Measurements from ENCODE around the gene EFHD1.

EFHD1 gene

DNA sequence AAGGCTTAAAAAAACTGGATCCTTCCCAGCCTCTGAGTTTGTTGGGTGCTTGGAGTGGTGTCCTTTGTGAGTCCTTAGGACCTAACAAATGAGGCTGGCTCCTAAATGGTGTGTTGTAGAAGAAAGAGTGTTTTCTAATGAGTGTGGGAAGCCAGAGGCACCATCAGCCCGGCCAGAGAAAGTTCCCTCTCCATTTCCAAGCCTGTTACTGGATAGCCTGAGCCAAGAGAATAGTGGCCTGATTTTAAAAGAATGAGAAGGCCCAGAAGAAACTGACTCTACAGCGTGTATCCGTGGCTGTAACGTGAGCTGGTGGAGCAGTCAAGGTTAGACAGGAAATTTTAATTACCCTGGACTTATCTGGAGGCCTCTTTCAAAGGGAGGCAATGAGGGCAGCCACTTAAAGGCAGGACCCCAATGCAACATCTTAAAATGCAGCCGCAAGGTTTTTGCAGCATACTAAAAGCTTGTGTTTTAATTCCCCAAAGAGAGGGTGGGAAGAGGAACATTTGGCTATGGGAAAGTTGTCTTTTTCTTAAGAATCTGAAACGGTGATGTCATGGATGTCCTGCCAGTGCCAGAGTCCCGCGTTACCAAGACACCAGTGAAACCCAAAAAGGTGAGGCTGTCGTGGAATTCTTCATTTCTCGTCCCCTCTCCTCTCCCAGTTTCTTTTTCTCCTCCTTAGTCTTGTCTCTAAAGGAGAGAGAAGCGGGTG, 4.6 kb downstream of the EFHD1 start:
- Histone ChIP-seq H3K36me3 (ENCODE audit: control insufficient read depth, insufficient read depth, low read length) (no peaks in the 10 kb centered on the region), H3K4me1 (ENCODE audit: control insufficient read depth, insufficient read depth, low read length) (no peaks in the 10 kb centered on the region), H3K9me3 (ENCODE audit: control insufficient read depth, insufficient read depth, low read length) (no peaks in the 10 kb centered on the region), H3K27me3 (ENCODE audit: control insufficient read depth, insufficient read depth, low read length) (peaks cover 44% of the 10 kb centered on the region), H3K9ac (ENCODE audit: low read depth, low read length) (no peak overlapping the region), H3K4me3 (ENCODE audit: low read depth, low read length) (no peak overlapping the region)

DNA sequence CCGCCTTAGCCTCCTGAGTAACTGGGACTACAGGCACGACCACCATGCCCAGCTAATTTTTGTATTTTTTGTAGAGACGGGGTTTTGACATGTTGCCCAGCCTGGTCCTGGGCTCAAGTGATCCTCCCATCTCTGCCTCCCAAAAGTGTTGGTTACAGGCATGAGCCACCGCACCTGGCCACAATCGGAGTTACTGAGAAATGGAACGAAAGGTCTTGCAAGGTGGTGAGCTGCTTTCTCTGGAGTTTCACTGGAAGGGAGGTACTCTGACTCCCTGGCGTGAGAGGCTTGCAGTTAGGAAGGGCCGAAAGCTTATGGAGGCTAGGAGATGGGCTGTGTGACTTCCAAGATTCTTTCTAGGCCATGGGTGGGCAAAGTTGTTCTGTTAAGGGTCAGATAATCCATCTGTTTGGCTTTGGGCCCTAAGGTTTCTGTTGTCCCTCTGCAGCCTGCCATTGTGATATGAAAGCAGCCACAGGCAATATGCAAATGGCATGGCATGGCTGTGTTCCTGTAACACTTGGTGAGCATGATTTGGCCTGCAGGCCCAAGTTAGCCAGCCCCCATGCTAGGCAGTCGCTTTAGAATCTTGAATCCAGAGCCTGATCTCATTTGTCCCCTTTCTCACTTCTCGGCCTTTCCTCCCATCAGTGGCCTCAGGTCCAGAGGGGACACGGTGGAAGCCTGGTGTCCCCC, 7.9 kb downstream of the EFHD1 start:
- Histone ChIP-seq H3K4me3 (ENCODE audit: low read depth, low read length) (no peak overlapping the region), H3K36me3 (ENCODE audit: control insufficient read depth, insufficient read depth, low read length) (no peaks in the 10 kb centered on the region), H3K27me3 (ENCODE audit: control insufficient read depth, insufficient read depth, low read length) (peaks cover 23% of the 10 kb centered on the region), H3K4me1 (ENCODE audit: control insufficient read depth, insufficient read depth, low read length) (no peaks in the 10 kb centered on the region), H3K9me3 (ENCODE audit: control insufficient read depth, insufficient read depth, low read length) (no peaks in the 10 kb centered on the region), H3K9ac (ENCODE audit: low read depth, low read length) (no peak overlapping the region)

DNA sequence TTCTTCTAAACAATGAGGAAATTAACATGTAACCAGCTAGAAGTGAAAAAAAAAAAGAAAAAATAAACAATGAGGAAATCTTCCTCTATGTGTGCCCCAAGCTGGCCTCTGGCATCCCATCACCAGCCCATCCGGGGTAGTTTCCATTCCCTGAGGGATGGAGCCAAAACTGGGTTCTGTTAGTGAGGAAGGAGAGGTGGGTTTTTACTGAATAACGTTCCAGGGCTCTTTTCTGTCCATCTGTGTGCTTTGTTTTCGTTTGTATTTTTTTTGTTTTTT, 9.7 kb downstream of the EFHD1 start:
- Histone ChIP-seq H3K9ac (ENCODE audit: low read depth, low read length) (no peak overlapping the region), H3K27me3 (ENCODE audit: control insufficient read depth, insufficient read depth, low read length) (peaks cover 7% of the 10 kb centered on the region), H3K4me1 (ENCODE audit: control insufficient read depth, insufficient read depth, low read length) (no peaks in the 10 kb centered on the region), H3K4me3 (ENCODE audit: low read depth, low read length) (no peak overlapping the region), H3K36me3 (ENCODE audit: control insufficient read depth, insufficient read depth, low read length) (no peaks in the 10 kb centered on the region), H3K9me3 (ENCODE audit: control insufficient read depth, insufficient read depth, low read length) (no peaks in the 10 kb centered on the region)

DNA sequence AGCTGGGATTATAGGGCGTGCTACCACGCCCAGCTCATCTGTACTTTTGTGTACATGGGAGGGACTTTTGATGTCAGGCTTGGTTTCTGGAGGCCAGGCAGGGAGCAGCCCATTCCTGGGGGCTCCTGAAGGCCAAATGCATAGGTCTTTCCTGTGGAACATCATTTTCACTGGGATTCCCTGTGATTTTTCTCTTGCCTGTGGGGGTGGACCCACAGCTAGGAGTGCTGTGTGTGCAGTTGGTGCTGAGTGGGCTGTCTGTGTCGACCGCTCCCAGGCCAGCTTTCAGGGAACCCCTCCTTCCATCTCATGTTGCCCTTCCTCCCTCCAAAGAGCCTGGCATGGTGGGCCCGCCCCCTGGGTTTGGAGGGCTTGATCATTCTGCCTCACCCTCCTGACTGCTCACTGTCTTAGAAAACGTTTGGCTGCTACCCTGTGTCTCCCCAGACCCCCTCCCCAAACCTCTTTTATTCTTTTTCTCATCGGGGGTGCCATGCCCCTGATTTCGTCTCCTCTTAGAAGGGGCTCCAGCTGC, 10.5 kb downstream of the EFHD1 start:
- no peaks in the 10 kb centered on the region for H3K36me3 ChIP-seq (ENCODE audit: control insufficient read depth, insufficient read depth, low read length)
- H3K4me1 ChIP-seq (ENCODE audit: control insufficient read depth, insufficient read depth, low read length), result no peaks in the 10 kb centered on the region
- no peak overlapping the region for H3K9ac ChIP-seq (ENCODE audit: low read depth, low read length)
- no peaks in the 10 kb centered on the region for H3K27me3 ChIP-seq (ENCODE audit: control insufficient read depth, insufficient read depth, low read length)
- no peaks in the 10 kb centered on the region for H3K9me3 ChIP-seq (ENCODE audit: control insufficient read depth, insufficient read depth, low read length)
- no peak overlapping the region for H3K4me3 ChIP-seq (ENCODE audit: low read depth, low read length)

DNA sequence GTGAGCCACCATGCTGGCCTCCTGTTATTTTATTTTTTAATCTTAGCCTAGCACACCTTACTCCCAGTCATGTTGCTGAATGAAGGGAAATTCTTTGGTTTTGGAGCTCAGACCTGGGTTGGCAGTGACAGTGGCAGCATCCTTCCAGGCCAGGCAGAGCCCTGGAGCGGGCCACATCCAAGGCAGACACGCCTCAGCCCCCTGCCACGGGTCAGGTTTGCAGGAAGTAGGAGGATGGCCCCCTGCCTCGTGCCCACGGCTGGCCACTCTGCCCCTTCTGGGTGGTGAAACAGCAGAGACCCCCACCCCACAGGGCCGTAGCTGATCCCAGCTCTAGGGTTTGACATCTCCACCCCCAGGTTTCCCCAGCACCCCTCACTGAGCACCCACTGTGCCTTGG, 11.7 kb downstream of the EFHD1 start:
- no peaks in the 10 kb centered on the region for H3K36me3 ChIP-seq (ENCODE audit: control insufficient read depth, insufficient read depth, low read length)
- H3K9me3 ChIP-seq (ENCODE audit: control insufficient read depth, insufficient read depth, low read length), result no peaks in the 10 kb centered on the region
- H3K27me3 ChIP-seq (ENCODE audit: control insufficient read depth, insufficient read depth, low read length), result no peaks in the 10 kb centered on the region
- no peak overlapping the region for H3K4me3 ChIP-seq (ENCODE audit: low read depth, low read length)
- no peaks in the 10 kb centered on the region for H3K4me1 ChIP-seq (ENCODE audit: control insufficient read depth, insufficient read depth, low read length)
- no peak overlapping the region for H3K9ac ChIP-seq (ENCODE audit: low read depth, low read length)

DNA sequence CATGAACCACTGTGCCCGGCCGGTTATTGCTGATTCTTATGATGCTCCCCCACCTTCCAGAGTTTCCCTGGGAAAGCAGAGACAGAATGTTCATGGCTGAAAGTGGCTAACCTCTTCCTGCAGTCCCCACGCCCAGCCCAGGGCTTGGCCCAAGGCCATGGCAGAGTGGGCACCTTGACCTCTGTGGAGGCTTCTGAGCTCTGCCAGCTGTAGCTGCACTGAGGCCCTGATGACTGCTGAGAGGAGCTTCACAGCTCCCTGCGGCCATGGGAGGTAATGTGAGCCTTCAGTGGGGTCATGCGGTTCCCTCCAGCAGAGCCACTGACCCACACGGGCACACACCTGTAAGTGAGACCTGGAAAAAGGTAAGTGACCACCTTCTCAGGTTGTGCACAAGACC, 13.3 kb downstream of the EFHD1 start:
- Histone ChIP-seq H3K36me3 (ENCODE audit: control insufficient read depth, insufficient read depth, low read length) (no peaks in the 10 kb centered on the region), H3K9me3 (ENCODE audit: control insufficient read depth, insufficient read depth, low read length) (no peaks in the 10 kb centered on the region), H3K4me3 (ENCODE audit: low read depth, low read length) (no peak overlapping the region), H3K27me3 (ENCODE audit: control insufficient read depth, insufficient read depth, low read length) (no peaks in the 10 kb centered on the region), H3K4me1 (ENCODE audit: control insufficient read depth, insufficient read depth, low read length) (no peaks in the 10 kb centered on the region), H3K9ac (ENCODE audit: low read depth, low read length) (no peak overlapping the region)

DNA sequence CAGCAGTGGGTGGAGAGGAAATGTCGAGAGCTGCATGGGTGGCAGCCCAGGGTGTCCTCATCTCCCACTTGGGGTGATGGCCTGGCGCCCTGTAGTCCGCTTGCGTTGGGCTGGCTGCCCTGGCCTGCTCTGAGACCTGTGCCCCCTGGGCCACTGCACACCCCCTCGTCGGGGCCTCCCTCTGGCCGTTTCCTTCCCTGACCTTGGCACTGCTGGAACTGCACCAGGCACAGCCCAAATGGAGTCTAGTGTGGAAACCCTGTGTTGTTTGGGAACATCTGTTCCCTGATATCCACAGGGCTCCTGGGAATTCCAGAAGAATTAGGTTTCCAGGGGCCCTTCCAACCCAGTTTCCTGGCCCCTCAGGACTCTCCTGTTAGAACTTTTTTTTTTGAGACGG, 13.9 kb downstream of the EFHD1 start:
- H3K4me1 ChIP-seq (ENCODE audit: control insufficient read depth, insufficient read depth, low read length), result no peaks in the 10 kb centered on the region
- no peaks in the 10 kb centered on the region for H3K27me3 ChIP-seq (ENCODE audit: control insufficient read depth, insufficient read depth, low read length)
- no peak overlapping the region for H3K9ac ChIP-seq (ENCODE audit: low read depth, low read length)
- H3K9me3 ChIP-seq (ENCODE audit: control insufficient read depth, insufficient read depth, low read length), result no peaks in the 10 kb centered on the region
- H3K36me3 ChIP-seq (ENCODE audit: control insufficient read depth, insufficient read depth, low read length), result no peaks in the 10 kb centered on the region
- no peak overlapping the region for H3K4me3 ChIP-seq (ENCODE audit: low read depth, low read length)

DNA sequence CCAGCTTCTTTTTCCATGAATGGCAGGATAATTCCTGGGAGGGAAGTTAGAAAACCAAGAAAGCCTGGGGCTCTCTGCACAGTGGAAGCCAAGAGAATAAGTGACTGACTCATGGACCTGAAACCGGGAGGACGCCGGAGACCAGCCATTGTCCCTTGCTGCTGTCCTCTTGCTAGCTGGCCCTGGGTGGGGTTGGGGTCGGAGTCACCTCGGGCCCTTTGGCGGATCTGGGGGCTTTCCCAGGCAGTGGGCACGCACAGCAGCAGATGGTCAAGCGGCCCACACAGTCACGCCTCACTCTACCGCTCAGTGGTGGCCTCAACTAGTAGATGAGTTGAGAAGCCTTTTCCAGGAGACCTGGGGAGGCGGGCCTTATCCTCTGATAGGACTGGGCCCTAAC, 15.6 kb downstream of the EFHD1 start:
- no peaks in the 10 kb centered on the region for H3K9me3 ChIP-seq (ENCODE audit: control insufficient read depth, insufficient read depth, low read length)
- no peaks in the 10 kb centered on the region for H3K36me3 ChIP-seq (ENCODE audit: control insufficient read depth, insufficient read depth, low read length)
- no peak overlapping the region for H3K4me3 ChIP-seq (ENCODE audit: low read depth, low read length)
- no peaks in the 10 kb centered on the region for H3K4me1 ChIP-seq (ENCODE audit: control insufficient read depth, insufficient read depth, low read length)
- no peak overlapping the region for H3K9ac ChIP-seq (ENCODE audit: low read depth, low read length)
- no peaks in the 10 kb centered on the region for H3K27me3 ChIP-seq (ENCODE audit: control insufficient read depth, insufficient read depth, low read length)

DNA sequence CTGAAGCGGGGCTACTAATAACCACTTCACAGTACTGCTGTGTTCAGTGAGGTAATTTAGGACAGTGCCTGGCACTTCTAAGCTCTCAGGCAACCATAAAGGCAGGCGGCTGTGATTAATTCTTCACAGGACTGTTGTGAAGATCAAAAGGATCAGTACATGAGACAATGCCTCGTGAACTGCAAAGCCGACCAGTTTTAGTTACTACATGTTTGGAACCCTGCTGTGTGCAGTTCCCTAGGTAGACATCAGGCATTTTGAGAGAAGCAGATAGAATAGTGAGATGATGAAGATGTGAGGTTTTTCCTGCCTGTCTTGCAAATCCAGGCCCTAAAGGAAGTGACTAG, 19.1 kb downstream of the EFHD1 start:
- no peak overlapping the region for H3K4me3 ChIP-seq (ENCODE audit: low read depth, low read length)
- no peaks in the 10 kb centered on the region for H3K4me1 ChIP-seq (ENCODE audit: control insufficient read depth, insufficient read depth, low read length)
- no peak overlapping the region for H3K9ac ChIP-seq (ENCODE audit: low read depth, low read length)
- H3K9me3 ChIP-seq (ENCODE audit: control insufficient read depth, insufficient read depth, low read length), result no peaks in the 10 kb centered on the region
- no peaks in the 10 kb centered on the region for H3K36me3 ChIP-seq (ENCODE audit: control insufficient read depth, insufficient read depth, low read length)
- H3K27me3 ChIP-seq (ENCODE audit: control insufficient read depth, insufficient read depth, low read length), result no peaks in the 10 kb centered on the region

DNA sequence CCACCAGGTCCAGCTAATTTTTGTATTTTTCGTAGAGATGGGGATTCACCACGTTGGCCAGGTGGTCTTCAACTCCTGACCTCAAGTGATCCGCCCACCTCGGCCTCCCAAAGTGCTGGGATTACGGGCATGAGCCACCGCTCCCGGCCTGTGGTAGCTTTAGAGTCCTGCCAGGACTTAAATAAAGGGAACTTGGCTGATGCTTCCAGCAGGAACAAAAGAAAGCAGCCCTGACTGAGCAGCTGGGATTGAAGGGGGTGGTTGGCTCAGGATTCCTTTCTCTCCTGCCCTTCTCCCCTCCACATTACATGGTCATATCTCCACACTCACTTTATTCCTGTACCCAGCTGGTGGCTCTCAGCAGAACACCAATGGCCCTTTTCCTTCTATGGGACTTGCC, 20.0 kb downstream of the EFHD1 start:
- Histone ChIP-seq H3K4me1 (ENCODE audit: control insufficient read depth, insufficient read depth, low read length) (no peaks in the 10 kb centered on the region), H3K4me3 (ENCODE audit: low read depth, low read length) (no peak overlapping the region), H3K27me3 (ENCODE audit: control insufficient read depth, insufficient read depth, low read length) (no peaks in the 10 kb centered on the region), H3K36me3 (ENCODE audit: control insufficient read depth, insufficient read depth, low read length) (no peaks in the 10 kb centered on the region), H3K9ac (ENCODE audit: low read depth, low read length) (no peak overlapping the region), H3K9me3 (ENCODE audit: control insufficient read depth, insufficient read depth, low read length) (no peaks in the 10 kb centered on the region)

DNA sequence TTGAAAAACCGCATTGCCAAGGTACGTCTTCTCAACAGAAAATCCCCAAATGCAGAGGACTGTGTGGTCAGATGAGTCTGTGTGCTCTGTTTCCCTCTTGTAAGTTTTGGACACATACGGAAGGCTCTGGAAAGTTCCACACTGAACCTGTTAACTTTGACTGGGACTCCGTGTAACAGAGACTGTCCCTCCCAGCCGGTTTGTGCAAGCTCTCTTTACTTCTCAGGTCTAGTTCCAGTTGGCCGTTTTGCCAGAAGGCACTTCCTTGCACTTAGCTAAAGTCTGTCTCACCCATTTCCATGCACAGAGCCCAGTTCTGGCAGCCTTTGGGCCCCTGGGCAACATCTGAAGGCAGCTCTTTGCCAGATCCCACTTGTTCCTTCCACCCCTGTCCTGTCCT, 22.0 kb downstream of the EFHD1 start:
- Histone ChIP-seq H3K27me3 (ENCODE audit: control insufficient read depth, insufficient read depth, low read length) (no peaks in the 10 kb centered on the region), H3K36me3 (ENCODE audit: control insufficient read depth, insufficient read depth, low read length) (no peaks in the 10 kb centered on the region), H3K9ac (ENCODE audit: low read depth, low read length) (no peak overlapping the region), H3K4me1 (ENCODE audit: control insufficient read depth, insufficient read depth, low read length) (no peaks in the 10 kb centered on the region), H3K4me3 (ENCODE audit: low read depth, low read length) (no peak overlapping the region), H3K9me3 (ENCODE audit: control insufficient read depth, insufficient read depth, low read length) (no peaks in the 10 kb centered on the region)

DNA sequence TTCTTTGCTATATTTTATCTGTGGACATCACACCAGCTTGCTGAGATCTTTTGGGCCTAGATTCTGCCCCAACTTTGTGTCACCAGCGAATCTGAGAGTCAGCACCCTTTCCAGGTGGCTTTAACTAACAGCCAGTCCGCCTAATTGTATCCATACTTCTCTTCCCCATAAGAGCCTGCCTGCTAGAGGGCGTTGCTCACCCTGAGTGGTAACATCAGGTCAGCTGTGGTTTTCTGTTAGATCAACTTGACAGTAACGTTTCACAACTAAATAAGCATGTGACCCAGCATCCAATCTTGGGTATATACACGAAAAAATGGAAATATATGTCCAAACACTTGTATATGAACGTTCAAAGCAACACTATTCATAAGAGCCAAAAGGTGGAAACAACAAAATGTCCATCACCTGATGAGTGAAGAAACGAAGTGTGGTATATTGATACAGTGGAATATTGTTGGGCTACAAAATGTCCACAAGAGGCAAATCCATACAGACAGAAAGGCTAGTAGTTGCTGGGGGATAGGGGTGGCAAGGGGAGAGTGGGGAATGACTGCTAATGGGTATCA, 24.9 kb downstream of the EFHD1 start:
- H3K27me3 ChIP-seq (ENCODE audit: control insufficient read depth, insufficient read depth, low read length), result no peaks in the 10 kb centered on the region
- no peaks in the 10 kb centered on the region for H3K9me3 ChIP-seq (ENCODE audit: control insufficient read depth, insufficient read depth, low read length)
- no peak overlapping the region for H3K9ac ChIP-seq (ENCODE audit: low read depth, low read length)
- H3K4me3 ChIP-seq (ENCODE audit: low read depth, low read length), result no peak overlapping the region
- H3K4me1 ChIP-seq (ENCODE audit: control insufficient read depth, insufficient read depth, low read length), result no peaks in the 10 kb centered on the region
- no peaks in the 10 kb centered on the region for H3K36me3 ChIP-seq (ENCODE audit: control insufficient read depth, insufficient read depth, low read length)
